GM18505 (cell line): ENCODE measurements around the gene C6orf58.

Experiments used
- ATAC-seq: cut with Tn5 transposase; IDR thresholded peaks from one replicate; pipeline ENCODE4 v1.9.1; 2021; ENCODE audit not compliant: unreplicated experiment
- POLR2A ChIP-seq: IDR thresholded peaks from 4 replicates; pipeline ENCODE4 v1.6.1; 2011; ENCODE audit warnings: borderline replicate concordance; ENCODE audit not compliant: insufficient read depth, insufficient read length; ENCODE audit errors: extremely low read depth

Gene C6orf58

DNA sequence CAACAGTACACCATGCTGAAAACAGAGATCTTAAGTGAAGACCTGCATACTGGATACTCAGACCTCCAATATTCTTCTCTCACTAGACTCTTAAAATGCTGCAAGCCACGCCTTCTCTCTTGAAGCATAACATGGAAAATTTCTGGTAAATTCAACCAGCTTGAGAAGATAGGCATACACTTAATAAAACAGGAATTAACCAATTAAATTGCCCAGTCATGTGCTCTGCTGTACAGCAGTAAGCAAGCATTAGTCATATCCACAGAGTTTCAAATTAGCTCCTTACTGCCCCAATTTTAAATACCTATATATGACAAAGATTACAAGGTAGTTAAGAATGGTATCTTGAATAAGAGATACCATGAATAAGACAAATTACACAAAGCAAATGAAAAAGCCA lies 53.8 kb downstream of the C6orf58 start:
- TF ChIP-seq POLR2A: no peak
- no peak for ATAC-seq

DNA sequence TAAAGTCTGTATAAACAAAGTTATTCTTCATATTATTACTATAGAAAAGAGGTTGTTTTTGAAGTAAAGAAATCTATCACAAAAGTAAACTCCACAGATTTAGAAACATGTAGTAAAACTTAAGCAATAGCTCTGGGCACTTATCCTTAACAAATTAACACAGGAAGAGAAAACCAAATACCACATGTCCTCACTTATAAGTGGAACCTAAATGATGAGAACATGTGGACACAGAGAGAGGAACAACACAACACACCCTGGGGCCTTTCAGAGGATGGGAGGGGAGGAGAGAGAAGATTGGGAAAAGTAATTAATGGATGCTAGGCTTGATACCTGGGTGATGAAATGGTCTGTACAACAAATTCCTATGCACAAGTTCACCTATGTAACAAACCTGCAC lies 57.2 kb downstream of the C6orf58 start:
- no peak for TF ChIP-seq POLR2A
- no peak for ATAC-seq

DNA sequence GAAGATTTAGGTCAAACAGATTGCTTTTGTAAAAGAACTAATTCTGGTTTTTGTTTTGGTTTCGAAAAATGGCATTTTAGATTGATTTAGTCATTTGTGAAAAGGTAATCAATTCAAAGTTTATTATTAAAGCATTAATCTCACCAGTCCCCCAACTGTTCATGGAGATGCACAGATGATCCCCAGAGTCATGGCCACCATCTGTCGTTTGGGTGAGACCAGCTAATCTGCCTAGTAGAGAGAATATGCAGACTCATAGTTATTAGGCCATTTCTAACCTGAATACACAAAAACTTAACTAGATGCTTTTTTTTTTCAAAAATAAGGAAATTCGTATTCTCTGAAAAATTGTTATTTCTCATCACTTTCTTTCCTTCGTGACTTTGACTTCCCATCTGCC lies 58.1 kb downstream of the C6orf58 start:
- TF ChIP-seq POLR2A: no peak
- no peak for ATAC-seq

DNA sequence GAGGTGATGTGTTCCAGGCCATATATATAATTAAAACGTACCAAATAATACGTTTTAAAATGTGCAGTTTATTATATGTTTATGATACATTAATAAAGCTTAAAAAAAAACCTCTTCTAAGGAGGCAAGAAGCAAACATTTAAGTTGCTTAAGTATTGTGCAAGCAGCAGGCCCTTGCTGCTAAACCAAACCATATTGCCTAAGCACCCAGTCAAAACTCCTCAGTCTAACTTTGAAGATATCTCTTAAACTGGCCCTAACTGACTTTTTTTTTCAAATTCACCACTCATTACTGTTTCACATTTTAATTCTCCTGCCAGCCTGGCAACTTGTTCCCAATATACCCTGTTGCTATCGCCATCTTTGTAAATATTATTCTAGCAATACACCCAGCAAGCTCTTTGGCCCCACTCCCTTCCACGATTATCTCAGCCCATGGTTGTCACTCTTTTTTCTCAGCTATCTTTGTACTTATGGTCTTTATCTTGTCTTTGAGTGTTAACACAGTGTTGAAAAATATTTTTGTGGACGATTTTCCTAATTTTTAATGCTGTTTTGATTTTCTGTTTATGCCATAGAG lies 60.9 kb downstream of the C6orf58 start:
- TF ChIP-seq POLR2A: no peak
- no peak for ATAC-seq
